Karpas-422 (cell line): ENCODE measurements around the gene TUSC2. TPM values are rescaled to one million over a fixed set of nuclear protein-coding genes. Genes with fewer than 3 reads are reported as not detected.

Experiments
- DNase-seq: peaks from one replicate; pipeline ENCODE4 v3.0.0-alpha.2; 2015
- H2AFZ ChIP-seq: fragments of 200-600 bp; sonication (generic); 2 replicates; pipeline ENCODE4 v1.6.1; 2014; ENCODE audit warnings: antibody characterized with exemption, low read length, mixed read lengths
- H3K27ac ChIP-seq: fragments of 200-600 bp; sonication (generic); 2 replicates; pipeline ENCODE4 v1.5.1; 2014; ENCODE audit warnings: mild to moderate bottlenecking, low read length, moderate library complexity
- H3K27me3 ChIP-seq: fragments of 200-600 bp; sonication (generic); 2 replicates; pipeline ENCODE4 v1.6.1; 2014; ENCODE audit warnings: low read length, mixed read lengths
- H3K36me3 ChIP-seq: fragments of 200-600 bp; sonication (generic); 2 replicates; pipeline ENCODE4 v1.6.1; 2014; ENCODE audit warnings: low read length, mixed read lengths; ENCODE audit not compliant: insufficient read depth
- H3K4me1 ChIP-seq: fragments of 200-600 bp; sonication (generic); 2 replicates; pipeline ENCODE4 v1.6.1; 2014; ENCODE audit warnings: mild to moderate bottlenecking, low read length, mixed read lengths
- H3K4me2 ChIP-seq: fragments of 200-600 bp; sonication (generic); 2 replicates; pipeline ENCODE4 v1.6.1; 2014; ENCODE audit warnings: low read length, low read depth, mild to moderate bottlenecking; ENCODE audit not compliant: poor library complexity, severe bottlenecking
- H3K4me3 ChIP-seq: fragments of 200-600 bp; sonication (generic); 2 replicates; pipeline ENCODE4 v1.5.1; 2014; ENCODE audit warnings: mild to moderate bottlenecking, antibody characterized with exemption, low read length, mixed read lengths
- H3K79me2 ChIP-seq: fragments of 200-600 bp; sonication (generic); 2 replicates; pipeline ENCODE4 v1.6.1; 2014; ENCODE audit warnings: mild to moderate bottlenecking, low read length, mixed read lengths
- H3K9ac ChIP-seq: fragments of 200-600 bp; sonication (generic); 2 replicates; pipeline ENCODE4 v1.6.0; 2014; ENCODE audit warnings: low read length
- H3K9me2 ChIP-seq: fragments of 200-600 bp; sonication (generic), shearing (Covaris generic); replicated peaks from 2 replicates; pipeline ENCODE4 v1.6.0; 2014; ENCODE audit warnings: mild to moderate bottlenecking, low read length, moderate library complexity; ENCODE audit not compliant: insufficient read depth
- H3K9me3 ChIP-seq: fragments of 300-700, 200-600 bp; sonication (generic); 2 replicates; pipeline ENCODE4 v1.6.1; 2014; ENCODE audit warnings: low read length, mixed read lengths
- H4K20me1 ChIP-seq: fragments of 200-600 bp; sonication (generic); 2 replicates; pipeline ENCODE4 v1.6.1; 2014; ENCODE audit warnings: mild to moderate bottlenecking, antibody characterized with exemption, low read length, low read depth; ENCODE audit not compliant: insufficient read depth
- total RNA-seq: library from RNA; depleted of rRNA; stranded (reverse); fragments of >200 nt; shearing (Covaris generic); gene quantifications from 2 replicates; pipeline ENCODE4 v1.2.3, GENCODE V29; 2014; ENCODE audit warnings: low replicate concordance

Gene TUSC2
- total RNA-seq, 1 experiment from 2014 or later, result 38.1 TPM

DNA sequence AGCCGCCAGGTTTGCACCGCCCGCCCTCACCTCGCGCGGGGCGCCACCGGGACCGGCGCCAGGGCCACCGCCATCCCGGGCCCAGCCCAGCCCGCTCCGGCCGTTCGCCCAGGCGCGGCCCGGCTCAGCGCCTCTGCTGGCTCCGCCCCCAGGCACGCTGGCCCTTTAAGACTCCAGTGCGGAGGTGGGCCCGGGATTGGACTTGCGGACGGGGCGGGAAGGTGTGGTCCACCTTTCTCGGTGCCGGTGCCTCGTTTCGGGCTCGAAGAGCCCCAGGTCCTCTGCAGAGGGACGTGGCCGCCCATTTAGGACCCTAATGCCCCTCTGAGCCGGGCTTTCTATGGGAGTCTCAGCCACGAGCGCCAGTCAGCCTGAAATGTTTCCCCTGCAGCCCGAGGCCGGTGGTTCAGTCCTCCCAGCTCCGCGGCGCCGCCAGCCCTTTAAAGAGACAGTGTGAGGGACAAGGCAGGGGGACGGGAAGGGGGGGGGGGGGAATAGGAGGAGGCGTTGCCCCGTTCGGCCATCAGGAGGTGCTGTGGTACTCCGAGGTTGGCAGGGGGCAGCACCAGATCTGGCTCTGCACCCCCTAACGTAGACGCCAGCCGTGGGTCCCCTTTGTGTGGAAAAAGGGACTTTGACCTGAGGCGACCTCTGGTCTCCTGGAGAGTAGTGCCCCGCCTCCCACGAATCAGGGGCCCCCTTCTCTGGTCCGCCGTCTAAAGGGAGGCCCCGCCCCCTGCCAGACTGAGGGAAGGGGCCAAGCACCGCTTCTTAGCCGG is 6.5 kb downstream of the TUSC2 start:
- no peaks in the 10 kb centered on the region for H3K9me3 ChIP-seq
- H3K9ac ChIP-seq, result peak overlapping the region; percentile 91
- H3K4me1 ChIP-seq, result peaks cover 26% of the 10 kb centered on the region
- H3K27ac ChIP-seq, result peak overlapping the region; percentile 67
- peaks cover 27% of the 10 kb centered on the region for H3K79me2 ChIP-seq
- DNase-seq, result peak; percentile 94
- H3K36me3 ChIP-seq, result peaks cover 9% of the 10 kb centered on the region; the same call in 1 of the 2 replicates
- no peaks in the 10 kb centered on the region for H3K27me3 ChIP-seq
- H3K4me3 ChIP-seq, result peak overlapping the region; percentile 89
- no peaks in the 10 kb centered on the region; the same call in 1 of the 2 replicates for H4K20me1 ChIP-seq
- peak overlapping the region; percentile 92 for H3K4me2 ChIP-seq
- H3K9me2 ChIP-seq, result no peaks in the 10 kb centered on the region
- peak overlapping the region; percentile 59; the same call in 1 of the 2 replicates for H2AFZ ChIP-seq

DNA sequence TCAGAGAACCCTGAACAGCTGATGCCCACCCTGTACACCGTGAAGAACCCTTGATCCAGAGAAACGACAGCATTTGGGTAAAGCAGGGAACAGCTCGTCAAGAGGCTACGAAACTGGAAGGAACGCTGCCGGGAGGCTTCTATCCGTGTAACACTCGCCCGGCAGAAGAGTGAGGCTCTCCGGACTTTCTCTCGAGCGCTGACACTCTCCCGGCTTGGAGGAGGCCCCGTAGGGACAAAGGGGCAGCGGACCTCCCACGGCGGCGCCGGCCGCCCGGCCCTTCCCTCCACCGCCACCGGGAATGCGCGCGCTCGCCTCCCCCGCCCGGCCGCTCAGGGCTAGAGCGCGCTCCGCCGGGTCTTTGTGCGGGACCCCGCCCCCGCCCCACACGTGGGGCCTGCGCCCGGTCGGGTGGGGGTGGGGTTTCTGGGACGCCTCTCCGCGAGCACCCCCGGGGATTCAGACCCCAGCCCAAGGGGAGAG is 7.1 kb downstream of the TUSC2 start:
- DNase-seq, result peak; percentile 86
- Histone ChIP-seq H3K9ac (peak overlapping the region; percentile 91), H3K27ac (peak overlapping the region; percentile 67; the same call in 1 of the 2 replicates), H3K9me3 (no peaks in the 10 kb centered on the region), H3K4me1 (peaks cover 21% of the 10 kb centered on the region), H3K9me2 (no peaks in the 10 kb centered on the region), H3K4me3 (peak overlapping the region; percentile 89), H2AFZ (no peak overlapping the region), H4K20me1 (no peaks in the 10 kb centered on the region; the same call in 1 of the 2 replicates), H3K36me3 (peaks cover 6% of the 10 kb centered on the region; the same call in 1 of the 2 replicates), H3K27me3 (no peaks in the 10 kb centered on the region), H3K79me2 (peaks cover 22% of the 10 kb centered on the region), H3K4me2 (peak overlapping the region; percentile 92)

DNA sequence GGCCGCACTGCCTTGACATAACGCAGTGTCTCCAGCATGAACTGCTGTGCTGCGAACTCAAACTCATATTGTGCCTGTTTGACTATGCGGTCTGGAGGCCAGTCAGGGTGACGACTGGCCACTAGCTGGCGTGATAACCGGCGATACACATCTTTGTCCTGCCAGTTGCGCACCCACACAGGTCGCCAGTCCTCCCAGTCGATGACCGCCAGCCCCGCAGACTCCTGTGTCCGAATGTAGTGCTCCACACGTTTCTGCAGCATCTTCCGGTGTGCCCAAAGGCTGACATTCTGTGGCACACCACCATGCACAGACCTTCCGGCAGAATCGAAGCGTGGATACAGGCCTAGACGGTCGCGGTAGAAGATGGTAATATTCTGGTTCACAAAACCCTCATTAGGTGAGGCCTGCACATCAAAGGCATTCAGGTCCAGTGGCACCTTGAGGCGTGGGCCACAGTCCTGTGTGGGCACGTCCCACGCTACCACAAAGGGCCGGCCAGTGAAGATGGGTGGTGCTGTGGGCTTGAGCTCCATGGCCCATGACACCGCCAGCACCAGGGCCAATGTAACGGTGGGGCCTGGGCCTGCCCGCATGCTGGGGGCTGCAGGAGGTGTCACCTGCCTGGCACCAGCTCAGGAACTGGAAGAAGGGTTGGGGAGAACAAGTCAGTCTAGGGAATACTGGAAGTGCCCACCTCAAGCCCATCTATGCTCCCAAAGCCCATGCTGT is 8.0 kb downstream of the TUSC2 start:
- no peaks in the 10 kb centered on the region for H3K9me3 ChIP-seq
- H3K4me3 ChIP-seq, result peak overlapping the region; percentile 89
- H3K4me2 ChIP-seq, result peak overlapping the region; percentile 92
- H3K27ac ChIP-seq, result 0 out of 2 replicates have a peak overlapping the region, but pooled peaks have one; percentile 15
- no peaks in the 10 kb centered on the region; the same call in 1 of the 2 replicates for H4K20me1 ChIP-seq
- peaks cover 22% of the 10 kb centered on the region for H3K79me2 ChIP-seq
- H3K4me1 ChIP-seq, result peaks cover 21% of the 10 kb centered on the region
- peak overlapping the region; percentile 91 for H3K9ac ChIP-seq
- DNase-seq, result no peak
- no peaks in the 10 kb centered on the region for H3K27me3 ChIP-seq
- peaks cover 6% of the 10 kb centered on the region; the same call in 1 of the 2 replicates for H3K36me3 ChIP-seq
- H2AFZ ChIP-seq, result no peak overlapping the region
- no peaks in the 10 kb centered on the region for H3K9me2 ChIP-seq

DNA sequence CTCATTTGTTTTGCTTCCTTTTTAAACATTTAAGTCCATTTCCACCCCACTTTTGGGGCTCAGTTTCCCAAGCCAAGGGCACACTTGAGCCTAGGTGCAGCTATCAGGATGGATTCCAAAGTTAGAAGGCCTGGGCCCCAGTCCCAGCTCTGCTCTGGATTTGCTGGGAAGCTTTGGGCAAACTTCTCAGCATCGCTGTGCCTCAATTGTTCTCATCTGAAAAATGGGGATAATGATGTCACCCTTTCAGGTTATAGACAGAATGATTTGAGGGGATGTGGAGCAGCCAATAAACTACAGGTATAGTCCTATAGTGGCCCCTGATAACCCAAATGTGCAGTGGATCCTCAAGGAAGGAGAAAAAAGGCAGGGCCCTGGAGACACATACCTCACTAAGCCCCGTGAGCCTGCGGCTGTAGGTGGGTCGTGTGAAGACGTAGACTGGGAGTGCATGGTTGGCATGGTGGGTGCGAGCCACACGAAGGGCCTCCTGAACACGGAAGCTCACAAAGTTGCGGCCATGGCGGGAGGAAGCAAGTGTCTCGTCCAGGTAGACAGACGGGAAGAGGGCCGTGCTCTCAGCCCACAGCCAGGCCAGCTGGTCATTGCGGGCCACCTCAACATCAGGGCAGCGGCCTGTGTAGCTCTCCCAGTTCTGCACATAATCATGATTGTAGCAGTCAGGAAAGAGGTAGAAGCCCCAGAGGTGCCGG is 8.7 kb downstream of the TUSC2 start:
- H4K20me1 ChIP-seq, result no peaks in the 10 kb centered on the region; the same call in 1 of the 2 replicates
- H3K36me3 ChIP-seq, result peaks cover 6% of the 10 kb centered on the region; the same call in 1 of the 2 replicates
- DNase-seq, result no peak
- no peak overlapping the region for H2AFZ ChIP-seq
- H3K79me2 ChIP-seq, result peaks cover 22% of the 10 kb centered on the region
- peaks cover 21% of the 10 kb centered on the region for H3K4me1 ChIP-seq
- no peak overlapping the region for H3K9ac ChIP-seq
- no peaks in the 10 kb centered on the region for H3K9me3 ChIP-seq
- H3K4me3 ChIP-seq, result no peak overlapping the region; the same call in 1 of the 2 replicates
- no peak overlapping the region for H3K27ac ChIP-seq
- H3K27me3 ChIP-seq, result no peaks in the 10 kb centered on the region
- no peak overlapping the region for H3K4me2 ChIP-seq
- H3K9me2 ChIP-seq, result no peaks in the 10 kb centered on the region

DNA sequence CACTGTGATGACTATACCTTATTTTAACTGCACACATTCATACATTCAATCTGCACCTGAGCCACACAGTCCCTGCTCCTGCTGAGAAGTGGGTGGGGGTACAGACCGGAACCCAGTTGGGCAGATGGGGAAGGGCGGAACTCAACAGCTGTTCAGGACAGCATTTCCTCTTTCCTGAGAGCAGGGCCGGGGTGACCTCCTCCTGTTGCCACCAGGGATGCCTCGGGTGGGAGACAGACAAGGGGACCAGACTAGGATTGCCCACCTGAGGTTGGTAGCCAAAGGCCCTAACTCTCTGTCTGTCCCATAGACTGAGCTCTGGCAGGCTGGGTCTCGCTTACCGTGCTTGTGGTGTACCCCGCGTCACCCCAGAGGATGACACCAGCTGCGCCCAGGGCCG is 9.4 kb downstream of the TUSC2 start:
- peaks cover 22% of the 10 kb centered on the region for H3K79me2 ChIP-seq
- no peaks in the 10 kb centered on the region for H3K9me3 ChIP-seq
- H3K36me3 ChIP-seq, result peaks cover 6% of the 10 kb centered on the region; the same call in 1 of the 2 replicates
- no peak for DNase-seq
- no peaks in the 10 kb centered on the region for H3K9me2 ChIP-seq
- H4K20me1 ChIP-seq, result no peaks in the 10 kb centered on the region; the same call in 1 of the 2 replicates
- H3K4me2 ChIP-seq, result no peak overlapping the region
- no peak overlapping the region for H2AFZ ChIP-seq
- no peak overlapping the region for H3K27ac ChIP-seq
- no peak overlapping the region for H3K9ac ChIP-seq
- no peak overlapping the region for H3K4me3 ChIP-seq
- H3K4me1 ChIP-seq, result peaks cover 21% of the 10 kb centered on the region
- H3K27me3 ChIP-seq, result no peaks in the 10 kb centered on the region

DNA sequence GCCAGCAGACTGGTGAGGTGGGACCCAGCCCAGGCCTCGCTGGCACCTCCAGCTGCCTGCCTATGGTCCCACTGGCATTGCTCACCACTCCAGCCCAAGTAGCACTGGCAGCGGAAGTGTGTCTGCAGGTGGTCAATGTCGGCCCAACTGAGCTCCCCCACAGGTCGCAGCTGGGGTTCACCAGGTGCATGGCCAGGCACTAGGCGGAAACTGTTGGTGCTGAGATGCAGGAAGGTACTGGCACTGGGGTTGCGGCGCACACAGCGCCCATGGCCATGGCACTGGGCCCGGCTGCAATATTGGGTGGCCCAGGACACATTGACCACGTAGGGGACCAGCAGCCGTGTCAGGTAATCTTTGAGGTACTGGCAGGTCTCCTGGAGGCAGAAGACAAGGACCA is 9.9 kb downstream of the TUSC2 start:
- Histone ChIP-seq H2AFZ (no peak overlapping the region), H3K4me1 (peaks cover 21% of the 10 kb centered on the region), H3K9me2 (no peaks in the 10 kb centered on the region), H3K79me2 (peaks cover 22% of the 10 kb centered on the region), H4K20me1 (no peaks in the 10 kb centered on the region; the same call in 1 of the 2 replicates), H3K9ac (no peak overlapping the region), H3K9me3 (no peaks in the 10 kb centered on the region), H3K4me2 (no peak overlapping the region), H3K27ac (no peak overlapping the region), H3K36me3 (peaks cover 6% of the 10 kb centered on the region; the same call in 1 of the 2 replicates), H3K4me3 (no peak overlapping the region), H3K27me3 (no peaks in the 10 kb centered on the region)
- no peak for DNase-seq

DNA sequence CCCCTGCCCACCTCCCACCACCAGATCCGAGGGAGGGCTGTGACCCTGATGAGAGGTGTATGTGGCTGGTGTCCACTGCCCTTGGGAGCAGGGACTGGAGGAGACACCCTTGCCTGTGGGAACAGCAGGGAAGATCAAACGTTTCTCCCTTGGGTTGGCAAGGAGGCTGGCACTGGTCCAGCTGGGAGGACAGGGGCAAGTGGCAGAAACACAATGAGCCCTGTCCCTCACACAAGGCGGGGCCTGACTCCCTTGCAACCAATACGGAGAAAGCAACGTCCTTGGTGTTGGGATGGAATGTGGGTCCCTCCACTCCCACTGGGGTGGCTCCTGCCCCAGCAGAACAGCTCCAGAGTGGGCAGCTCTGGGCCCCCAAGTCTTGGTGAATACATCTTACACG is 10.7 kb downstream of the TUSC2 start:
- Histone ChIP-seq H3K9ac (no peak overlapping the region), H3K36me3 (peaks cover 6% of the 10 kb centered on the region; the same call in 1 of the 2 replicates), H2AFZ (no peak overlapping the region), H3K9me3 (no peaks in the 10 kb centered on the region), H4K20me1 (no peaks in the 10 kb centered on the region; the same call in 1 of the 2 replicates), H3K9me2 (no peaks in the 10 kb centered on the region), H3K27ac (no peak overlapping the region), H3K79me2 (peaks cover 22% of the 10 kb centered on the region), H3K4me2 (no peak overlapping the region), H3K27me3 (no peaks in the 10 kb centered on the region), H3K4me1 (peaks cover 21% of the 10 kb centered on the region), H3K4me3 (no peak overlapping the region)
- no peak for DNase-seq
